ENCODE measurements around the gene LRRFIP2.

Gene LRRFIP2

DNA sequence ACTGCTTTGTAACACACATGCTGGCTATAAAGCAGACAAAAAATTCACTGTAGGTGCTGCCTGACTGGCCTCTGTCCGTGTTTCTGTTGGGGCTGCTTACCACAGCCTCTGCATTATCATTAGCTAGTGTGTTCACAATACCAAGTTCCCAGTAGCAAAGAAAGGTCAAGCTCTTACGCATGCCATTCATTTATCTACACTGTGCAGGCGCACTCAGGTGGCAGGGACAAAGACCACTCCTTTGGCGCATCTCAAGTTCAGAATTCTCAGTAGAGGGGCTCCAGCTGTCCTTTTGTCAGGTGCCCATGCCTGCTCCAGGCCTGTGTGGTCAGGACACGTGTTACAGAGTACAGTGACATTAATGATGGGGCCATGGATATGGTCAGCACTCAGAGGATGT, 158.7 kb downstream of the LRRFIP2 start:
- DNase-seq: no peak

DNA sequence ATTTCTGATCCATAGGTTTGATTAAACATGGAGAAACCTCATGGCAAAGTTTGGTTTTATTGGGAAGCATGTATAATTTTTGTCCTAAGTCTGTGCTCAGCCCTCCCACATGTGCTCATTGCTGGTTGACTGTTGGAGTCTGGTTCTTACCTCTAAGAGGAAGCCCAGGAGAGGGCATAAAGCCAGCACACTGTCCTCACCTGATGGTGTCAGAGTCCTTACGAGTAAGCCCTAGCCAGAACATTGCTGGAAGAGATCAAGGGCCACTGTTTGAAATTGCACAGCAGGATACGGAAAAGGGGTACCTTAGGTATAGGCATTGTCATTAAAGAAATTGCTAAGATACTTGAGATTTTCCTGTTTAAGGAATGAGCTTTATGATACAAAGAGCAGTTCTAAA, 159.8 kb downstream of the LRRFIP2 start:
- no peak for DNase-seq

Measured in inflammatory macrophage treated with lipopolysaccharide for 4 hours (primary cell).